Suppressor macrophage treated with lipopolysaccharide for 1 hour (primary cell): ENCODE data around the gene ZFHX2.
A peak's percentile ranks its signal among the peaks of the same experiment; 100 is the strongest.

Source experiments
- DNase-seq, 3 donors: peaks; one replicate each; pipeline ENCODE4 v3.0.0-alpha.2; 2020 to 2022

Gene ZFHX2

GRCh38 chr14:23572524-23572828, 20.9 kb upstream of the ZFHX2 start:
- DNase-seq: peak in 2 of 3 donors; percentile 26 to 30

- DNase-seq: peak in 1 of 3 donors; percentile 18
Measured at GRCh38 chr14:23571701-23572523, 20.3 kb upstream of the ZFHX2 start.

DNA sequence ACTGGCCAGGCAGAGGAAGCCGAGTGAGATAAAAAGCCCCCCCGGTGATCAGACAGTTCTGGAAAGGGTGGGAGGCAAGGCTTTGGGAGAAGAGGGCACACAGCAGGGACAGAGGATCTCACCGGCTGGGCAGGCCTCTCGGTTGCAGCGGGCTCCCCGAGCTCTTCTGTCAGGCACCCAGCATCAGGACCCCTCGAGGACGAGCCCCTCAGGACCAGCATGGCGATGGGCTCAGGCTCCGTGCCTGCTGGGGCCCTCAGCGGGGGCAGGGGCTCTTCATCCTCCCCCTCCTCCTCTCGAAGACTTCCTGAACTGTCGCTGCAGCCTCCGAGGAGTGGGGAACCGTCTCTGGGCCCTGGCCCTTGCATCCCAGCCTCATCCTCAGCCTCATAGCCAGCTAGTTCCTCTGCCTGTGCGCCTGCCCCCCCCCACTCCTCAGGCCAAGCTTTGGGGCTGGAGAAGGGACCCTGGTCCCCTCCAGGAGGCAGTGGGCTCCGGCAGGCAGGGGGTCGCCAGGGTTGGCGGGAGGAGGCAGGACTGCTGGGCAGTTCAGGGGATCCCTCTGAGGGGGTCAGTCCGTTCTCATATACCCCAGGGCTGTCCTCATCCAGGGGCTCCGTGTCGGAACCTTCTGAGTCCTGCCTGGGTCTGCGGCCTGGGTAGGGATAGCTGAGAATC, 19.4 kb upstream of the ZFHX2 start:
- DNase-seq: no peak

DNA sequence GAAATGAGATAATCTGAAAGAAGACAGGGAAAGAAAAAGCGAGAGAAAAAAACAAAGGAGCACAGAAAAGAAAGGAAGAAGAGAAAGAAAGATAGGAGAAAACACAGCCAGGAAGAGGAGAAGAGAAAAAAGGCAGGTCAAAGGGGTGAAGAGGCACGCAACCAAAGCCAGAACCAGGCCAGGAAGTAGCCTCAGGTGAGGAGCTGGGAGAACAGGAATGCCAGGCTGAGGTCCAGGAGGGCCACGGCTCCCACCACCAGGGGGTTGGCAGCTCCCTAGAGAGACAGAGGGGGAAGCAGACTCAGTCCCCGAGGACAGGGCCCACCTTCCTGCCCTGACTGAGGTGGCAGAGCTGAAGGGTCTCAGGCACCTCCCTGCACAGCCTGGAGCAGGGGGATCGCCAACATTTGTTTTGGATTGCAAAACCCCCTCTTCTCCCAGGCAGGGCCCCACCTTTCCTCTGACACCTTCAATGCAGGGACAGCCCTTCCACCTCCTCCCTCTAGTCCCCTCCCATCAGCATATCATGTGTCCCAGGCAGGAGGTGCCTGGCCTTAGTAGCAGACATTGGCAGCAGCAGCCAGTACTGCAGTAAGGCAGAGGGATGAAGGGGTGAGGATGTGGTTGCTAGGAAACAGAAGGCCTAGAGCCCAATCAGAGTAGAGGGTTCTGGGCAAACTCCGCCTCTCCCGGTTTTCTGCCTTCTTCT, 18.0 kb upstream of the ZFHX2 start:
- no peak for DNase-seq

DNA sequence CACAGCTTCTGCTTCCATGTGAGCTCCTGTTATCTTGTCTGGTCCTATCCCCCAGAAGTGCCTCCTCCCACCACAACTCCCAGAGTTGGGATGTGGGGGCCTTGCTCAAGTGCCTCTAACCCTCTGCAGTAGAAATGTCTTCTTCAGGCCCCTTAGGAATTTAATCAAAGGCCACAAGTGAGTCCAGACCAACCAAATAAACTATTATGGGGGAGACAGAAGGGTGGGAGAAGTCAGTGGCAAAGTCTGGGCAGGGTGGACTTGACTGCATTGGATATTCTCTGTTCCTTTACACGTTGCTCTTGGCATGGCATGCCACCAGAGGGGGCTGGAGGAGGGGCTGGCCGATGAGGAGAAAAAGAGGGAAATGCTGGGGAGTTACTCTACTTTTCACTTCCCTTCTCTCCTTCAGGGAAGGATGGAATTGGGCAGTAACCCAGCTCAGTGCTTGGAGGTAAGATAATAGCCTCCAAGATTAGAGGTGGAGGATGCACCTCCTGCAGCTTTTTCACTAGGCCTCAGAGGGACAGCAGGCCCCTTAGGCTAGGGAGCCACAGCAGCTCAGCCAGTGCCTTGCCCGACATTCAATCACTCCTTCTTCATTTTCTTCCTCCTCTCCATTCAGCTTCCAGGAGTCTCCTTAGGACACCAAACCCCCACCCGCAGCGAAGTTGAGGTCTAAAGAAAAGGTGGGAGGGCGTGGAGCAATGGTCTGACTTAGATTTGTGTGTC, 17.2 kb upstream of the ZFHX2 start:
- DNase-seq: peak; percentile 67 to 78 (median 72)

GRCh38 chr14:23568021-23568599, 16.5 kb upstream of the ZFHX2 start:
- DNase-seq: no peak

GRCh38 chr14:23567186-23568020, 15.8 kb upstream of the ZFHX2 start, which contains the start of gene AP1G2:
AP1G2 (minus strand) TSS chr14:23567791; CDS start chr14:23567314, 477 bp downstream.
- peak; percentile 75 to 89 (median 79) for DNase-seq

DNA sequence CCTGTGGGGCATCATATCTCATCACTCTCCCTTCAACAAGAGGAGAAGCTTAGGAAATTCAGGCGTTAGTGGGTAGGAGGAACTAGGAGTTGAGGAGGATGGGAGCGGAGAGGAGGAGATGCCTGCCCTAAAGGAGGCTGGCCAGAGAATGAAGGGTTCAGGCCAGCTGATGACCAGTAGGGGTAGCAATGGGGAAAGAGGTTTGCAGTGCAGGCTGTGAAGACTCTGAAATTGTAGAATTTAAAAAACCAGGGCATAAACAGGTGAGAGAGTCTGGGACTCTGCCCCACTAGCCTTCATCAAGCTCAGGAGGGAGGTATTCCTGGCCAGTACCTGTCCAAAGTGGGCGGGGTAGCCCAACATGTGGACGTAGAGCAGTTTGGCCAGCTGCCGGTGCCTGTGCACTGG, 15.2 kb upstream of the ZFHX2 start:
- DNase-seq: peak in 1 of 3 donors; percentile 36

DNA sequence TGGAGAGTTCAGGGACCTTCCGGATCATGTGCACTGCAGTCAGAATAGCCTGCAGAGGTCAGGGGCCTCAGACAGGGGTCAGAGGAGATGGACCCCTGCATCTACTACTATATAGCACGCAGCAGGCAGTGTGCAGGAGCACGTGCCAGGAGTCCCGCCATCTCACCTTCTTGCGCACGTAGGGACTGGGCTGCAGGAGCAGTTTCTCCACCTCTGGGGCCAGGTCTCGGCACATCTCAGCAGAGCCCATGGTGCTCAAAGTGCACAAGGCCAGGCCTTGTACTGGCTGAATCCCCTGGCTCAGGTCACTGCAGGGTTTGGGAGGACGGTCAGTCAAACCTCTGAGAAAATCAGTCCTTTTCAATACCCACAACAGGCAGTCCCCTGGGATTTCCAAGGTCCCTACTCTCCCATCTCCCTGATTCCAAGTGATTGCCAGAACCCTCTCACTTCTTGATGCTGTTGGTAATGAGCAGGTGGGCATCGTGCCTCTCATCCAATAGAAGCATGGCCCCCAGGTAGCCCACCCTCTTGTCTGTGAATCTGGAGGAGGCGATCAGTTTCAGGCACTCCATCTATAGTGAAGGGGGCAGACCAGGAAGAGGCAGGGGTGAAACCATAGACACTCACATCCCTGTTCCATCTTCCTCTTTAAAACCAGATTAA, 14.7 kb upstream of the ZFHX2 start:
- DNase-seq: no peak

GRCh38 chr14:23565626-23566025, 14.1 kb upstream of the ZFHX2 start:
- no peak for DNase-seq

- no peak for DNase-seq
Measured at GRCh38 chr14:23564876-23565275, 13.3 kb upstream of the ZFHX2 start.

- no peak for DNase-seq
Measured at GRCh38 chr14:23564181-23564812, 12.7 kb upstream of the ZFHX2 start.

GRCh38 chr14:23563473-23564180, 12.1 kb upstream of the ZFHX2 start:
- DNase-seq: no peak

DNA sequence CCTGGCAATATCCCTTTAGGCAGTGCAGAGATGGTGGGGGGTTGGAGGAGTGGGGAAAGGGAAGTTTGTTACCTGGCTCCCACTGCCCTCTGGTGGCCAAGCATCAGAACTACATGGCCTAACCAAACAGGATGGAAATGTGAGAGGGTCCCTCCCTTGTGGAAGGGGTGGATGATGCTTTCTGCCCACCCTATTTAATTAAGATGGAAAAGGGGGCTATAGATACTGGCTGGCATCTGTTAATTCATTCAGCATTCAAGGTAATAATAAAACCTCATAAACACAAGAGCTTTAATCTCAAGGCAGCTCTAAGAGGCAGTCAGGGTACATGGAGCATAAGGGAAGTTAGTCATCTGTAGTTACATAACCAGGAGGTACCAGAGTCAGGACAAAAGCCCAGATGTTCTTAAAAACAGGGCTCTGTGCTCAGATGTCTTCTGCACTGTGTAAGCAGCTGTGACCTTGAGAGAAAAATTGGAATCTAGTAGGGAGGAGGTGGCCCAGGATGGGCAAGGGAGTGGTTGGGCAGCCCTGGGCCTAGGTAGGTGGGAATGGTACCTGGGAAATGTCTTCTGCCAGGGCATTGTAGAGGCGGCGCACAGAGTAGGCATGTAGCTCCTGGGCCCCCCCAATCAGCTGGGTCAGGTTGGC, 11.4 kb upstream of the ZFHX2 start:
- peak; percentile 56 to 70 (median 62) for DNase-seq

GRCh38 chr14:23561873-23562821, 10.6 kb upstream of the ZFHX2 start:
- no peak for DNase-seq

DNA sequence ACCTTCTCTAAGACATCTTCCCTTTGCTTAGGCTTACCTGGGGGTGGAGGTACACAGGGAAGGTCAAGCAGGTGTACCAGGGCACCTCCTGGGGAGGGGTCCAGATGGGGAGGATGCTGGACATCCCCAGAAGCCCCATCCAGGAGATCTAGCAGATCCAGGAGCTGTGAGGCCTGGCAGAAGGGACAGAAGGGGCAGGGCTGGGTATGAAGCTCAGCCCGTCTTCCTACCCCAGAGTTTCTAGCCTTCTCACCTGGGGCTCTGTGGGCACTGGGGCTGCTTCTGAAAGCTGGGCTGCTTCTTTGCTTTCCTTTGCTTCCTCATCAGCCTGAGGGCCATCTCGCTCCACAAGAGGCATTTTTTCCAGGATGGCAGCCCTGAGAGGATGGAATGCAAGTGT, 9.7 kb upstream of the ZFHX2 start:
- DNase-seq: no peak

- DNase-seq: peak; percentile 36 to 70 (median 40)
Measured at GRCh38 chr14:23559926-23560520, 8.5 kb upstream of the ZFHX2 start.
